Measurements from ENCODE around the gene ORAI3. TPM values are rescaled to one million over a fixed set of nuclear protein-coding genes. Genes with fewer than 3 reads are reported as not detected.

The ORAI3 gene
- total RNA-seq, 1 donor from 2014 or later = 9.4 TPM

DNA sequence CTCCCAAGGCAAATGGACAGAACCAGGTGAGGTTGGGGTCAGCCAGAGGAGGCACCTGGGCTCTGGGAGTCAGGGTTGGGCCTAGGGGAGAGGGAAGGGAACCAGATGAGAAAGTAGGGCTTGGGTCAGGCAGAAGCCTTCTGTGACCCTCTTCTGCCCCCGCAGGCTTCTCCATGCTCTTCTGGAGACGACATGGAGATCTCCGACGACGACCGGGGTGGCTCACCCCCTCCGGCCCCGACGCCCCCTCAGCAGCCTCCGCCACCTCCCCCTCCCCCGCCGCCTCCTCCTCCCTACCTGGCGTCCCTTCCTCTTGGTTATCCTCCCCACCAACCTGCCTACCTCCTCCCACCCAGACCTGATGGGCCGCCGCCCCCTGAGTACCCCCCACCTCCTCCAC, 16.6 kb downstream of the ORAI3 start:
- H3K4me1 ChIP-seq (ENCODE audit: control insufficient read depth in 3 of 3, insufficient read depth in 3 of 3, low read length in 3 of 3) = peaks cover 0 to 3% (median 0%) of the 10 kb centered on the region in 3 donors
- no peak overlapping the region for H3K27ac ChIP-seq (ENCODE audit: low read depth, low read length)
- no peaks in the 10 kb centered on the region for H3K27me3 ChIP-seq (ENCODE audit: control insufficient read depth in 3 of 3, insufficient read depth in 3 of 3, low read length in 3 of 3)
- no peak overlapping the region for H3K4me3 ChIP-seq (ENCODE audit: low read length in 3 of 3)
- peaks cover 76 to 77% (median 77%) of the 10 kb centered on the region in 3 donors for H3K36me3 ChIP-seq (ENCODE audit: control insufficient read depth in 3 of 3, insufficient read depth in 3 of 3, low read length in 3 of 3)
- H3K9me3 ChIP-seq (ENCODE audit: control insufficient read depth in 3 of 3, low read length in 3 of 3) = no peaks in the 10 kb centered on the region
- H3K9ac ChIP-seq (ENCODE audit: low read depth in 1 of 3, low read length in 3 of 3) = no peak overlapping the region

DNA sequence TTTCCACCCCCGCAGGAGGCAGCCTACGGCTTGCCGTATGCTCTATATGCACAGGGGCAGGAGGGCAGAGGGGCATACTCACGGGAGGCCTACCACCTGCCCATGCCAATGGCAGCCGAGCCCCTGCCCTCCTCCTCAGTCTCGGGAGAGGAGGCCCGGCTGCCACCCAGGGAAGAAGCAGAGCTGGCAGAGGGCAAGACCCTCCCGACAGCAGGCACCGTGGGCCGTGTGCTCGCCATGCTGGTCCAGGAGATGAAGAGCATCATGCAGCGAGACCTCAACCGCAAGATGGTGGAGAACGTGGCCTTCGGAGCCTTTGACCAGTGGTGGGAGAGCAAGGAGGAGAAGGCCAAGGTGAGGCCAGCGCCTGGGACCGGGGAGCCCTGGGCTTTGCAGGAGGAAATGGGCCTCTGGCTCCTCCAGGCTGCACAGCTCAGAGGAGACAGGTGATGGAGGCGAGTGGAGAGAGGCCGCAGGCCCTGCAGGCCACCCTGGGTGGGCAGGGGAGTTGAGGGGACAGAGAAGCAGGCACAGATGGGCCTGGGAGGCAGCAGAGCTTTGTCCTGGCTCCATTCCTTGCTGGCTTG, 17.3 kb downstream of the ORAI3 start:
- no peak overlapping the region for H3K4me3 ChIP-seq (ENCODE audit: low read length in 3 of 3)
- H3K36me3 ChIP-seq (ENCODE audit: control insufficient read depth in 3 of 3, insufficient read depth in 3 of 3, low read length in 3 of 3) = peaks cover 77 to 79% (median 78%) of the 10 kb centered on the region in 3 donors
- no peak overlapping the region for H3K27ac ChIP-seq (ENCODE audit: low read depth, low read length)

DNA sequence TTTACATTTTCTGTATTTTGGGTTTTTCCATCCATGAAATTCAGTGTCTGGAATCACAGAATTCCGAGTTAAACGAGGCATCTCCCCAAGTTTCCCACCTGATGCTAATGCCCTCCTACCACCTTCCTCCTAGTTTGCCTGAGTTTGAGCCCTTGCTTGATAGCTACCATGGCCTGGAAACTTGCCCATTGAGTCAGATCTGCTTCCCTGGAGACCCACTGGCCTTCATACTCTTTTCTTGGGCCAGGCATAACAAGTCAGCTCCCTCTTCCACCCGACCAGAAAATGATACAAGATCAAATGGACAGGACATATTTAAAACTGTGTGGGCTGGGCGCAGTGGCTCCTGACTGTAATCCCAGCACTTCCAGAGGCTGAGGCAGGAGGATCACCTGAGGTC, 18.9 kb downstream of the ORAI3 start:
- no peak overlapping the region for H3K4me3 ChIP-seq (ENCODE audit: low read length in 3 of 3)
- peaks cover 76 to 81% (median 78%) of the 10 kb centered on the region in 3 donors for H3K36me3 ChIP-seq (ENCODE audit: control insufficient read depth in 3 of 3, insufficient read depth in 3 of 3, low read length in 3 of 3)
- no peak overlapping the region for H3K27ac ChIP-seq (ENCODE audit: low read depth, low read length)
- H3K9me3 ChIP-seq (ENCODE audit: control insufficient read depth in 3 of 3, low read length in 3 of 3) = no peaks in the 10 kb centered on the region
- no peaks in the 10 kb centered on the region for H3K27me3 ChIP-seq (ENCODE audit: control insufficient read depth in 3 of 3, insufficient read depth in 3 of 3, low read length in 3 of 3)
- H3K9ac ChIP-seq (ENCODE audit: low read depth in 1 of 3, low read length in 3 of 3) = no peak overlapping the region
- no peaks in the 10 kb centered on the region for H3K4me1 ChIP-seq (ENCODE audit: control insufficient read depth in 3 of 3, insufficient read depth in 3 of 3, low read length in 3 of 3)

More for the DNA sequence above, 17.3 kb downstream of the ORAI3 start:
- H3K27me3 ChIP-seq (ENCODE audit: control insufficient read depth in 3 of 3, insufficient read depth in 3 of 3, low read length in 3 of 3) = no peaks in the 10 kb centered on the region
- H3K9me3 ChIP-seq (ENCODE audit: control insufficient read depth in 3 of 3, low read length in 3 of 3) = no peaks in the 10 kb centered on the region
- H3K4me1 ChIP-seq (ENCODE audit: control insufficient read depth in 3 of 3, insufficient read depth in 3 of 3, low read length in 3 of 3) = peaks cover 0 to 3% (median 0%) of the 10 kb centered on the region in 3 donors
- no peak overlapping the region for H3K9ac ChIP-seq (ENCODE audit: low read depth in 1 of 3, low read length in 3 of 3)

DNA sequence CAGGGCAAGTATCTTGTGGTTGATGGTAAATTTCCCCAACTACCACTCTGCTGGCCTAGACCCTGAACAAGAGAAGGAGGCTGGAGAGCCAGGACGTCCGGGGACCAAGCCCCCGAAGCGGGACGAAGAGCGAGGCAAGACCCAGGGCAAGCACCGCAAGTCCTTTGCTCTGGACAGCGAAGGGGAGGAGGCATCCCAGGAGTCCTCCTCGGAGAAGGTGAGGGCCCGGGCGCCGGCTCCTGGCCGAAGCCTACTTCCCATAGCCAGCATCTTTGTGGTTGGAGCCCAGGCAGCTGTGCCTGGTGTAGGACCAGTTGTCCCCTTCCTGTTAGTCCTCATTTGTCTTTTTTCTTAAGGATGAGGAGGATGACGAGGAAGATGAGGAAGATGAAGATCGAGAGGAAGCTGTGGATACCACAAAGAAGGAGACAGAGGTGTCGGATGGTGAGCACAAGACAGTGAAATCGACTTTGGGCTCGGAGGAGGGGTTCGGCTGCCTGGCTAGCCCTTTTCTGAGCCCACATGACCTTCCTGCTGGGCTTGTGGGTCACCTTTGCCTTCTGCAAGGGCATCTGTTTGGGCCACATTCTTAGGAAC, 20.5 kb downstream of the ORAI3 start:
- Histone ChIP-seq H3K27ac (ENCODE audit: low read depth, low read length) (no peak overlapping the region), H3K9me3 (ENCODE audit: control insufficient read depth in 3 of 3, low read length in 3 of 3) (no peaks in the 10 kb centered on the region), H3K27me3 (ENCODE audit: control insufficient read depth in 3 of 3, insufficient read depth in 3 of 3, low read length in 3 of 3) (no peaks in the 10 kb centered on the region), H3K9ac (ENCODE audit: low read depth in 1 of 3, low read length in 3 of 3) (no peak overlapping the region), H3K36me3 (ENCODE audit: control insufficient read depth in 3 of 3, insufficient read depth in 3 of 3, low read length in 3 of 3) (peaks cover 77 to 85% (median 79%) of the 10 kb centered on the region in 3 donors), H3K4me1 (ENCODE audit: control insufficient read depth in 3 of 3, insufficient read depth in 3 of 3, low read length in 3 of 3) (no peaks in the 10 kb centered on the region), H3K4me3 (ENCODE audit: low read length in 3 of 3) (no peak overlapping the region)

DNA sequence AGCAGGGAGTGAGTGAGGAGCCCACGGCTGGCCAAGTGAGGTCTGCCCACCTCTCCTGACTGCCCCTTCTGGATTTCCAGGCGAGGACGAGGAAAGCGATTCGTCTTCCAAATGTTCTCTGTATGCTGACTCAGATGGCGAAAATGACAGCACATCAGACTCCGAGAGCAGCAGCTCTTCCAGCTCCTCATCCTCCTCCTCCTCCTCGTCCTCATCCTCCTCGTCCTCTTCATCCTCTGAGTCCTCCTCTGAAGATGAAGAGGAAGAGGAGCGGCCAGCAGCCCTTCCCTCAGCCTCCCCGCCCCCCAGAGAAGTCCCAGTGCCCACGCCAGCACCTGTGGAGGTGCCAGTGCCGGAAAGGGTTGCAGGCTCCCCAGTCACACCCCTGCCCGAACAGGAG, 22.4 kb downstream of the ORAI3 start:
- H3K9ac ChIP-seq (ENCODE audit: low read depth in 1 of 3, low read length in 3 of 3) = no peak overlapping the region
- no peak overlapping the region for H3K27ac ChIP-seq (ENCODE audit: low read depth, low read length)
- H3K4me3 ChIP-seq (ENCODE audit: low read length in 3 of 3) = no peak overlapping the region
- no peaks in the 10 kb centered on the region for H3K4me1 ChIP-seq (ENCODE audit: control insufficient read depth in 3 of 3, insufficient read depth in 3 of 3, low read length in 3 of 3)
- H3K27me3 ChIP-seq (ENCODE audit: control insufficient read depth in 3 of 3, insufficient read depth in 3 of 3, low read length in 3 of 3) = no peaks in the 10 kb centered on the region
- no peaks in the 10 kb centered on the region for H3K9me3 ChIP-seq (ENCODE audit: control insufficient read depth in 3 of 3, low read length in 3 of 3)
- H3K36me3 ChIP-seq (ENCODE audit: control insufficient read depth in 3 of 3, insufficient read depth in 3 of 3, low read length in 3 of 3) = peaks cover 70 to 84% (median 79%) of the 10 kb centered on the region in 3 donors

DNA sequence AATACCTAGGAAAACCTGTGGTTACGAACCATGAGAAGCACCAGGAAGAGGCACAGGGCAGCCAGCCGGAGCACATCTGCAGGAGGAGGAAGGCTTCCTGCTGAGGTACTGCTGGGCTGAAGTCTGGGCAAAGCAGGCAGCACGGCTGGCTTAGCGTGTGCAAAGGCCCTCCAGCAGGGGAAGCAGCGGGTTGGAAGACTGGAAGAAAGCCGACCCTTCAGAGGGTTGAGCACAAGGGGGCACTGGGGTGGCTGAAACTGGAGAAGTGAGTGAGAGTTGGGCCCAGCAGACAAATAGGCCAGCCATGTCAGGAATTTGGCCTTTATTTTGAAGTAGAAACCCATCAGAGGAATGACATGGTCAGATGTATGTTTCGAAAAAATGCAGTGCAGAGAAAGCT, 24.0 kb downstream of the ORAI3 start:
- Histone ChIP-seq H3K27me3 (ENCODE audit: control insufficient read depth in 3 of 3, insufficient read depth in 3 of 3, low read length in 3 of 3) (no peaks in the 10 kb centered on the region), H3K4me3 (ENCODE audit: low read length in 3 of 3) (no peak overlapping the region), H3K36me3 (ENCODE audit: control insufficient read depth in 3 of 3, insufficient read depth in 3 of 3, low read length in 3 of 3) (peaks cover 69 to 81% (median 80%) of the 10 kb centered on the region in 3 donors), H3K4me1 (ENCODE audit: control insufficient read depth in 3 of 3, insufficient read depth in 3 of 3, low read length in 3 of 3) (no peaks in the 10 kb centered on the region), H3K9me3 (ENCODE audit: control insufficient read depth in 3 of 3, low read length in 3 of 3) (no peaks in the 10 kb centered on the region), H3K27ac (ENCODE audit: low read depth, low read length) (no peak overlapping the region), H3K9ac (ENCODE audit: low read depth in 1 of 3, low read length in 3 of 3) (no peak overlapping the region)

DNA sequence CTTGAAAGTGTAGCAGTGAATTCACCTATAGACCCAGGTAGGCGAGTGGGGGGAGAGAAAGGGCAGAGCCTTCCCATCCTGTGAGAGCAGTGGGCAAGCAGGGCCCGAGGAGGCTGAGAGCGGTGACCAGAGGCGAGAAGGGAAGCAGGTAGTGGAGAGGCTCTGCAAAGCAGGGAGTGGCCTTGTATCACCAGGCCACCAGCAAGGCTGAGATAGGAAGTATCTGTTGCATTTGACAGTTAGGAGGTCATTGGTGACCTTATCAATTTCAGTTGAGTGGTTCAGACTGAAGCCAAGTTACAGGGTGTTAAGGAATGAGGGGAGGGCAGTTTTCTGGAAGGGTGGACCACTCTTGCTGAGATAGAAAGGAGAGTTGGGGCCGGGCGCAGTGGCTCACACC, 25.5 kb downstream of the ORAI3 start:
- H3K9me3 ChIP-seq (ENCODE audit: control insufficient read depth in 3 of 3, low read length in 3 of 3) = no peaks in the 10 kb centered on the region
- no peaks in the 10 kb centered on the region for H3K4me1 ChIP-seq (ENCODE audit: control insufficient read depth in 3 of 3, insufficient read depth in 3 of 3, low read length in 3 of 3)
- no peak overlapping the region for H3K4me3 ChIP-seq (ENCODE audit: low read length in 3 of 3)
- H3K36me3 ChIP-seq (ENCODE audit: control insufficient read depth in 3 of 3, insufficient read depth in 3 of 3, low read length in 3 of 3) = peaks cover 66 to 78% (median 72%) of the 10 kb centered on the region in 3 donors
- H3K27ac ChIP-seq (ENCODE audit: low read depth, low read length) = no peak overlapping the region
- no peak overlapping the region for H3K9ac ChIP-seq (ENCODE audit: low read depth in 1 of 3, low read length in 3 of 3)
- no peaks in the 10 kb centered on the region for H3K27me3 ChIP-seq (ENCODE audit: control insufficient read depth in 3 of 3, insufficient read depth in 3 of 3, low read length in 3 of 3)

DNA sequence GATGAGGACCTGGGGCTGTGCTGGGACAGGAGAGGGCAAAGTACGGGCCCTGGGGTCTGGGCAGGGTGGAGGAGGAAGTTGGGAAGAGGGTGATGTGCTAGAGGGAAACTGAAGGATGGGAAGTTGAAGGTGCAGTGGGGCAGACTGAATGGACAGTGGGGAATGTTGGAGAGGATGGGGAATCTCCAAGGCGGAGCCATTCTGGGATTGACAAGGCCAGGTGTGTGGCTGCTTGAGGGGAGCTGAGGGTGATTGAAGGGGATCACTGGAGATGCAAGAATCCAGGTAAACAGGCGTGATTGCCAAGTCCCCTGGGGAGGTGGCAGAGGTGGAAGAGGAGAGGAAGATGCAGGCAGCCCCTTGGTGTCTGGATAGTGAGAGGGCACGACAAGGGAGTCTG, 27.6 kb downstream of the ORAI3 start:
- no peak overlapping the region for H3K9ac ChIP-seq (ENCODE audit: low read depth in 1 of 3, low read length in 3 of 3)

DNA sequence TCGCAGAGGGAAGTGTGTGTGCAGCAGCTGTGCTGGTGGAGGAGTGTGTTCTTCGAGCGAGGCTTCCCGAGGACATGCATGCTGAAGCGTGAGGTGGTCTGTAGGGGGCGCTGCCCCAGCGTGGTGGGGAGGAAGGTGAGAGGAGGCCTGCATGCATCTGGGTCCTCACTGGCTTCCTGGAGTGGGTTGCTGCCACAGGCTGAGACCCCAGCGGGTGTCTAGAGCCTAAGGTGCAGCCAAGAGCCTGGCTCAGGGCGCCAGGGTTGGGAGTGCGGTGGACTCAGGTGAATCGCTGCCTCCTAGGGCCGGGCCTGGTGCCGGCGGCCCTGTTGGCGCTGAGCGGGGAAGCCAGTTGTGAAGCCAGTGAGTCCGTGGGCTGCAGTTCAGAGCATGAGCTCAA, 28.6 kb downstream of the ORAI3 start:
- H3K36me3 ChIP-seq (ENCODE audit: control insufficient read depth in 3 of 3, insufficient read depth in 3 of 3, low read length in 3 of 3) = peaks cover 59 to 73% (median 63%) of the 10 kb centered on the region in 3 donors
- H3K4me3 ChIP-seq (ENCODE audit: low read length in 3 of 3) = no peak overlapping the region
- peaks cover 0 to under 1% (median 0%) of the 10 kb centered on the region in 3 donors for H3K4me1 ChIP-seq (ENCODE audit: control insufficient read depth in 3 of 3, insufficient read depth in 3 of 3, low read length in 3 of 3)
- no peaks in the 10 kb centered on the region for H3K9me3 ChIP-seq (ENCODE audit: control insufficient read depth in 3 of 3, low read length in 3 of 3)
- H3K9ac ChIP-seq (ENCODE audit: low read depth in 1 of 3, low read length in 3 of 3) = no peak overlapping the region
- no peak overlapping the region for H3K27ac ChIP-seq (ENCODE audit: low read depth, low read length)
- no peaks in the 10 kb centered on the region for H3K27me3 ChIP-seq (ENCODE audit: control insufficient read depth in 3 of 3, insufficient read depth in 3 of 3, low read length in 3 of 3)

More for the DNA sequence above, 27.6 kb downstream of the ORAI3 start:
- no peaks in the 10 kb centered on the region for H3K27me3 ChIP-seq (ENCODE audit: control insufficient read depth in 3 of 3, insufficient read depth in 3 of 3, low read length in 3 of 3)
- peaks cover 62 to 76% (median 67%) of the 10 kb centered on the region in 3 donors for H3K36me3 ChIP-seq (ENCODE audit: control insufficient read depth in 3 of 3, insufficient read depth in 3 of 3, low read length in 3 of 3)
- H3K27ac ChIP-seq (ENCODE audit: low read depth, low read length) = no peak overlapping the region
- no peaks in the 10 kb centered on the region for H3K9me3 ChIP-seq (ENCODE audit: control insufficient read depth in 3 of 3, low read length in 3 of 3)
- H3K4me1 ChIP-seq (ENCODE audit: control insufficient read depth in 3 of 3, insufficient read depth in 3 of 3, low read length in 3 of 3) = no peaks in the 10 kb centered on the region
- no peak overlapping the region for H3K4me3 ChIP-seq (ENCODE audit: low read length in 3 of 3)

DNA sequence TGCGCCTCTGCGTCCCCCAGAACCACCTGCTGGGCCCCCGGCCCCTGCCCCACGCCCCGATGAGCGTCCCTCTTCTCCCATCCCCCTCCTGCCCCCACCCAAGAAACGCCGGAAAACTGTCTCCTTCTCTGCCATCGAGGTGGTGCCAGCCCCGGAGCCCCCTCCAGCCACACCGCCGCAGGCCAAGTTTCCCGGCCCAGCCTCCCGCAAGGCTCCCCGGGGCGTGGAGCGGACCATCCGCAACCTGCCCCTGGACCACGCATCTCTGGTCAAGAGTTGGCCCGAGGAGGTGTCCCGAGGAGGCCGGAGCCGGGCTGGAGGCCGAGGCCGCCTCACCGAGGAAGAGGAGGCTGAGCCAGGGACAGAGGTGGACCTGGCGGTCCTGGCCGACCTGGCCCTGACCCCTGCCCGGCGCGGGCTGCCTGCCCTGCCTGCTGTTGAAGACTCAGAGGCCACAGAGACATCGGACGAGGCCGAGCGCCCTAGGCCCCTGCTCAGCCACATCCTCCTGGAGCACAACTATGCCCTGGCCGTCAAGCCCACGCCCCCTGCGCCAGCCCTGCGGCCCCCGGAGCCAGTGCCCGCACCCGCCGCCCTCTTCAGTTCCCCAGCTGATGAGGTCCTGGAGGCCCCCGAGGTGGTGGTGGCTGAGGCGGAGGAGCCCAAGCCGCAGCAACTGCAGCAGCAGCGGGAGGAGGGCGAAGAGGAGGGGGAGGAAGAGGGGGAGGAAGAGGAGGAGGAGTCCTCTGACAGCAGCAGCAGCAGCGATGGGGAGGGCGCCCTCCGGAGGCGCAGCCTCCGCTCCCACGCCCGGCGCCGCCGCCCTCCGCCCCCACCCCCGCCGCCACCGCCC, 30.5 kb downstream of the ORAI3 start:
- peaks cover 54 to 69% (median 60%) of the 10 kb centered on the region in 3 donors for H3K36me3 ChIP-seq (ENCODE audit: control insufficient read depth in 3 of 3, insufficient read depth in 3 of 3, low read length in 3 of 3)
- no peaks in the 10 kb centered on the region for H3K9me3 ChIP-seq (ENCODE audit: control insufficient read depth in 3 of 3, low read length in 3 of 3)
- H3K4me3 ChIP-seq (ENCODE audit: low read length in 3 of 3) = no peak overlapping the region
- H3K9ac ChIP-seq (ENCODE audit: low read depth in 1 of 3, low read length in 3 of 3) = no peak overlapping the region
- H3K4me1 ChIP-seq (ENCODE audit: control insufficient read depth in 3 of 3, insufficient read depth in 3 of 3, low read length in 3 of 3) = peaks cover 0 to 5% (median 0%) of the 10 kb centered on the region in 3 donors
- no peaks in the 10 kb centered on the region for H3K27me3 ChIP-seq (ENCODE audit: control insufficient read depth in 3 of 3, insufficient read depth in 3 of 3, low read length in 3 of 3)
- no peak overlapping the region for H3K27ac ChIP-seq (ENCODE audit: low read depth, low read length)
